Measurements from ENCODE around the gene ULBP3. TPM values are rescaled to one million over a fixed set of nuclear protein-coding genes. Genes with fewer than 3 reads are reported as not detected.
"Not testable (repeated sequence)": the region's sequence is repeated elsewhere in the genome, so short reads cannot be mapped to it uniquely, and the experiment has no call there.

ULBP3 gene
- total RNA-seq, 1 donor from 2014 or later = 12.4 TPM

GRCh38 chr6:150043501-150044412, 25.2 kb downstream of the ULBP3 start:
- DNase-seq (ENCODE audit: low read depth, low spot score) = no peak

- DNase-seq (ENCODE audit: low read depth, low spot score) = no peak
Observed at GRCh38 chr6:150043096-150043495, 25.8 kb downstream of the ULBP3 start.

DNA sequence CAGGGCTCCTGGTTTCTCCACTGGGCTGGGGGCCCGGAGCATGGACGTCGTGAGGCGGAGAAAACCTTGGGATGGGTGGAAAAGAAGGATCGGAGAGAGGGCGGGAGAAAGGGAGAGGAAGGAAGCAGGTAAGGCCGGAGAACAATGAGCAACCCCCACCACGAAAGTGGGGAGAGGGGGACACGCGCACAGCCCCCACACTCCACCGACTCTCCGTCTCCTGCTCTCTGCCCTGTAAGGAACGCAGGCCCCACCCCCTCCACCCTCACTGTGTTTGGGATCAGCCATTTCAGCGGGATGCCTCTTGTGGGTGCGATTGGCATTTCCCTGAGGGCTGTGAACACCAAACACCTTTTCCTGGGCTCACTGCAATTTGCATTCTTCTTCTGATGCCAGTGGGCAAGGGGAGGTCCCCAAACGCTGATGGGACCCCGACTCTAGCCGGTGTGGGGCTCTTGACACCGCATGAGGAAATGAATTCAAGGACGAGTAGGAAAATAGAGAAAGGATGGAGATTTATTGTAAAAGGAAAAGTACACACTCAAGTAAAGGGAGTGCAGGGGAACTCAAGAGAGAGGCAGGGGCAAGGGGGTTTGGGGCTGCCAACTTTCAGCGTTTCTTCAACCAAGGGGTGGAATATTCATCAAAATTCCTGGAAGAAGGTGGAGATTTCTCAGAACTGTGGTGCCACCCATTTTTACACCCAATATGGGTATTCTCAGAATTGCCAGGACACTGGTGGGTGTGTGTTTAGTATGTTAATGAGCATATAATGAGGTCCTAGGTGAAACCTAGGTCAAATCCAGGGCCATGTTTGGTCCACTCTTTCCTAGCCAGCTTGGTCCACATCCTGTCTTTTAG, 30.5 kb downstream of the ULBP3 start:
- no peak for DNase-seq (ENCODE audit: low read depth, low spot score)

- no peak for DNase-seq (ENCODE audit: low read depth, low spot score)
Observed at GRCh38 chr6:150037526-150038201, 31.3 kb downstream of the ULBP3 start.

- no peak for DNase-seq (ENCODE audit: low read depth, low spot score)
Observed at GRCh38 chr6:150036081-150036480, 32.8 kb downstream of the ULBP3 start.

DNA sequence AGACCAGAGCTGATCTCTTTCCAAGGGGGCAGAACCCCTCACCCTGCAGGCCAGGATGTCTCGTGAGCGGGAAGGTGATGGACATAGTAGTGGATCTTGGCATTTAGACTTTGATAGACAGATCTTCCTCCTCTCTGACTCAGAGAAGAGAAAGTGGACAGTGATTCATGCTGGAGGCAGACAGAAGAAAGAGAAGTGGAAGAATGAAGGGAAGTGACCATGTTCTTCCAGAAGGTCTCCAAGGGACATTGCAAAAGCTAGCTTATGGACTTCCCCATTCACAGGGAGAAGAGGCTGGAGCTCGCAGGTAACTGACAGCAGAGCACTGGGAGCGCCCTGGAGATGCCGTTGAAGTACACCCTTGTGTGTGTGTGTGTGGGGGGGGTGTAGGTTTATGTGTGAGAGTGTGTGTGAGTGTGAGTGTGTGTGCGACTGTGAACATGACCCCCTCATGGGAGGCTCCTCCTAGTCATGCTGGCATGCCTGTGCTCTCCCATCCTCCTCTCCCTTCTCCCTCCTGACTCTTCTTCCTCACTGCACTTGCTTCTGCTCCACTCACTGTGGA, 35.6 kb downstream of the ULBP3 start:
- DNase-seq (ENCODE audit: low read depth, low spot score) = no peak

DNA sequence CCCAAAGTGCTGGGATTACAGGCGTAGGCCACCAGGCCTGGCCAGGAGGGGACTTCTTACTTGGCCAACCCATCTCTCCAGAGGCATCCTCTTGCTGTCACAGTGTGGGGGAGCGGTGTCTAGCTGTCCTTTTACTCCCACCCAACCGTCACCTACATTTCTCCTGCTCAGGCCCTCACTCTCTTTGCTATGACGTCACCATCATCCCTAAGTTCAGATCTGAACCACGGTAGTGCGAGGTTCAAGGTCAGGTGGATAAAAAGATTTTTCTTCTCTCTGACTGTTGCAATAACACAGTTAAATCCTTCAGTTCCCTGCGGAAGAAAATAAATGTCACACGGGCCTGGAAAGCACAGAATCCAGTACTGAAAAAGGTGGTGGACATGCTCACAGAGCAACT, 36.3 kb downstream of the ULBP3 start:
- no peak for DNase-seq (ENCODE audit: low read depth, low spot score)

- DNase-seq (ENCODE audit: low read depth, low spot score) = no peak
Observed at GRCh38 chr6:150030611-150031010, 38.3 kb downstream of the ULBP3 start.

GRCh38 chr6:150029749-150030148, 39.2 kb downstream of the ULBP3 start:
- no peak for DNase-seq (ENCODE audit: low read depth, low spot score)

GRCh38 chr6:150029276-150029675, 39.6 kb downstream of the ULBP3 start:
- no peak for DNase-seq (ENCODE audit: low read depth, low spot score)

DNA sequence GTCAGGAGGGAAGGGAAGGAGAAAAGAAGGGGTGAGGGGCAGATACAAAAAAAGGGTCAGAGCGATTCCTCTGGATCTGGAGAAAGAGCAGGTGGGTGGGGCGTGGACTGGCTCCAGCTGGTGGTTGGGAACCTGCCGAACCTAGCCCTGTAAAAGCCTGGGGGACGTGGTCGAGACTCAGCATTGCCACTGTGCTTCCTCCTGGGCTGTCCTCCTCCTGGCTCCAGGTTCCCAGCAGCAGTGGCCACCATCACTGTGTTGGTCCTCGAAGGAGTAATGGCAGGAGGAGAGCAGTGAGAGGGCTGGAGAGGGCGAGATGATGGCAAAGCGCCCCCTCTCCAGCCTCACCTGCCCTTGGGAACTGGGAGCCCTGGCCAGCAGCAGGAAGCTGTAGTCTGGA, 40.1 kb downstream of the ULBP3 start:
- DNase-seq (ENCODE audit: low read depth, low spot score) = no peak

DNA sequence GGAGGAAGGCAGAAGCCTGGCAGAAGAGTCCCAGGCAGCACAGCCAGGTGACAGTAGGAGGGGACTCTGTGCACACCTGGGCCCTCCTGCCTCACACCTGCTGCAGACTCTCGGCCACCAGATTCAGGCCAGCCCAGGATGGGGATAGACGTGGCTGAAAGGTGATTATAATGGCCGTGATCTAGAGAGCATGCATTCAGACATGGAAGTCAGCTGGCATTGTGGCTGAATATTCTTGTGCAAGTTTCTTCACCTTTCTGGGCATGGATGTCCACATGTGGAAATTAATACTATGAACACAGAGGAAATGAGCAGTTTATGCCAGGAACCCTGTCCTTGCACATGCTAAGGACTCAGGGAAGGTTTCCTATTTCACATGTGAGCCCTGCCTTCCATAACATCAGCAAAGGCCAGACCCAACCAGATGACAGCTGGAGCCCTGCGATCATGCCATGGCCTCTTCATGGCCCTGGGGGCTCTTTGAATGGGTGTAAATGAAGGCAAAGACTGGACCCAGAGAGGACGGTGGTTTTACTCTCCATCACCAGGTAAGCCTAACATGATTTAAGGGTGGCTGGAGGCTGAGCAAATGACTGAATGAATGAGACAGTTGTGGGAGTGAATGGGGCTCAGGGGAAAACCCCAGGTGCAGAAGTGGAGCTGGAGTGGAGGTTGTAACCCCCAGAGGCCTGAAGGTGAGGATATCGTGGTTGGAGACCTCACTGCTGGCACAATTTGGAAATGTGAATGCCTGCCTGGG, 40.9 kb downstream of the ULBP3 start:
- DNase-seq (ENCODE audit: low read depth, low spot score) = no peak

DNA sequence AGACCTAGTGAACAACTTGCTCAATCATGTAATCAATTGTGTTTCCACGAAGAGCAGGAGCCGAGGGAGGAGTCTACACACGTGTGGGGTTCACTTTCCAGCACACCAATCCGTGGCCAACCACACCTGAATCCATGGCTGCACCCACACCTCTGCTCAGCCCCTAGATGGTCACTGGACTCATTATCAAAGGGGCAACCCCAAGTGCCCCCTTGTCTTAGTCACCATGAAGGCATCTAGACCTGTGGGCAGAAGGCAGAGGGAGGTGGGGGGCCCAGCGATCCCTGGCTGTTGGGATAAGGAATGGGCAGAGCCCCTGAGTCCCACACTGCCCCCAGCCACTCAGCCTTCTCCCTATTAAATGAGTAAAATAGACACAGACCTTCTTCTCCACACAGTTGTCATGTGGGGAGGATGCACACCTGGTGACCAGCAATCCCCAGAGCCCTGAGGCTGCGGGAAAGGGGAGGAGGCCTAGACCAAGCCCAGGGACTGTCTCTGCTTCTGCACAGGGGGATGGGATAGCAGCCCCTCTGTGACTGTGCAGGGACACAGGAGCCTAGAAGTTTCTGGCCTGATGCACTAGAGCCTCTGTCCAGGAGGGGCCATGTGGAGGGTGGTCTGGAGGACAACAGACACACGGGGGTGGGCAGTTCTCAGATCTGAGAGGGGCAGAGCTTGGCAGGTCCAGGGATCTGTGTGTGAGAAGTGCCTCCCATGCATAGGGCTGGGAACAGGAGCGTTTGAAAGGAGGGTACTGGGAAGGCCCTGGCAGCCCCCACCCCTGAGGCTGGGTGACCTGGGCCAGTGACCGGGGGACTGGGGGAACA, 41.7 kb downstream of the ULBP3 start:
- no peak for DNase-seq (ENCODE audit: low read depth, low spot score)

GRCh38 chr6:150025201-150025917, 43.6 kb downstream of the ULBP3 start, which contains the start of gene RAET1L:
TSS of gene RAET1L (minus strand) at chr6:150025532. CDS start at chr6:150025471, 61 bp downstream.
- no peak for DNase-seq (ENCODE audit: low read depth, low spot score)

DNA sequence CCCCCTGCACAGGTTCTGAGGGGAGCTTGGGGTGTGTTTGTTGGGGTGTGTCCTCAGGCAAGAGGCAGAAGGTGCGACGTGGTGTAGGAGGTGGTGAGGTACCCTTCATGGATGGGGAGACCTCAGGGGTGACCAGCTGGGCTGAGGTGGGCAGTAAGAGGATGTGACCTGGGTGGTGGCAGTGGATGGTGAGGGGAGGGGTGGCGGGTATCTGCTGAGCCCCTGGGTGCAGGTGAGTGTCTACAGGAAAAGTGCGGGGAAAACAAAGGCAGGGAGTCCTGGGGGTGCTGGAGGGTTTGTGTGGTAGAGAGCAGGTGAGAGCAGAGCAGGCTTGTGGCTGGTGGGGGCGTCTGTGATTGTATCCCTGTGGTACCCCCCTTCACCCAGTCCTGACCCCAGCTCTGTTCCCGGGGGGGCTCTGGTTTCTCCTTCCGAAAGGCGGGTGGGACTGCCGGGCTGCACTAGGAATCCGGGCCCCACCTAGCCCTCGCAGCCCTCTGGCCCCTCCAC, 44.2 kb downstream of the ULBP3 start:
- DNase-seq (ENCODE audit: low read depth, low spot score) = no peak

DNA sequence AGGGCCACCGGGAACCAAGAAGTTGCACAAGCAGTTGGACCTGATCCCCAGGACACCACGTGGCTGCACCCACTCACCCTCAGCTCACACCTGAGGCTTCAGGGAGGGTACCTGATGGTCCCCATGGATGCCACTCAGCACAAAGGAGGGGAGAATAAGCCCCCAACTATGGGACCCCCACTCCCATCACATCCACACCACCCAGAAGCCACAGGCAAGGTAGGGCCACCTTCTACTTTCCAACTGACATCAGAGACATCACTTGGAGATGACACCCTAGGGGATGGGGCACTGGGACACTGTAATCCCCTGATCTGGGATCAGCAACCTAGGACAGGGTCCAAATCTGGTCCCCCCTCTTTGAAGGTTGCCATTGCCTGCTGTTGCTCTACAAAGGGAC, 44.9 kb downstream of the ULBP3 start:
- not testable (repeated sequence) for DNase-seq (ENCODE audit: low read depth, low spot score)

DNA sequence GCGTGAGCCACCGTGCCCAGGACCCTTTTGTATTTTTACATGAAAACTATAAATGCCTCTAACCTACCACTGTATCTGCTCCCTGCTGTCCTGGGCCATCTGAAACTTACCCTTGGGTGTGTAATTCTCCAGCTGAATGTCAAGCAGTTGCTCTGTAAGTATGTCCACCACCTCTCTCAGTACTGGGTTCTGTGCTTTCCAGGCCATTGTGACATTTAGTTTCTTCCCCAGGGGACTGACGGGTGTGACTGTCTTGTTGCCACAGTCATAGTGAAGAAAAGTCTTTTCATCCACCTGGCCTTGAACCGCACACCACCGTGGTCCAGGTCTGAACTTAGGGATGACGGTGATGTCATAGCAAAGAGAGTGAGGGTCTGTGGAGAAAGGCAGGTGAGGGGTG, 47.1 kb downstream of the ULBP3 start:
- DNase-seq (ENCODE audit: low read depth, low spot score) = not testable (repeated sequence)

GRCh38 chr6:150018846-150019580, 49.9 kb downstream of the ULBP3 start:
- no peak for DNase-seq (ENCODE audit: low read depth, low spot score)
